NT2/D1 (cell line): ENCODE results near the gene PCED1B.

ENCODE experiments used
- SUZ12 ChIP-seq: IDR thresholded peaks from 2 replicates; pipeline ENCODE4 v1.6.1; 2011; ENCODE audit not compliant: insufficient read length, insufficient read depth; ENCODE audit errors: extremely low read depth
- YY1 ChIP-seq: IDR thresholded peaks from 2 replicates; pipeline ENCODE4 v1.6.1; 2011; ENCODE audit not compliant: insufficient read length, insufficient read depth
- ZNF274 ChIP-seq: IDR thresholded peaks from 2 replicates; pipeline ENCODE4 v1.6.1; 2011; ENCODE audit warnings: mild to moderate bottlenecking, low read depth, low read length

GRCh38 chr12:47033789-47034555 lies 45.4 kb upstream of the PCED1B start:
- no peak for TF ChIP-seq ZNF274
- TF ChIP-seq SUZ12 = no peak
- no peak for TF ChIP-seq YY1
